ENCODE measurements around the gene CNGB1.

GRCh38 chr16:57892447-57893096 lies 78.4 kb downstream of the CNGB1 start:
- TF ChIP-seq CTCF (IDR thresholded peaks at IDR 0.05) (no peak), E2F4 (CRISPR knock-in tag; IDR thresholded peaks at IDR 0.05; ENCODE audit: borderline replicate concordance, low read depth) (no peak), ATF3 (CRISPR knock-in tag; conservative IDR thresholded peaks at IDR 0.05) (no peak), CREB1 (CRISPR knock-in tag; IDR thresholded peaks at IDR 0.05) (no peak), PRDM15 (CRISPR knock-in tag; IDR thresholded peaks at IDR 0.05) (no peak), FOXP4 (CRISPR knock-in tag; IDR thresholded peaks at IDR 0.05) (no peak), STAT6 (CRISPR knock-in tag; conservative IDR thresholded peaks at IDR 0.05; ENCODE audit: low read depth) (no peak), FOXP1 (CRISPR knock-in tag; IDR thresholded peaks at IDR 0.05; ENCODE audit: borderline replicate concordance) (no peak), ELF4 (CRISPR knock-in tag; IDR thresholded peaks at IDR 0.05; ENCODE audit: low read depth) (no peak), ZNF425 (CRISPR knock-in tag; conservative IDR thresholded peaks at IDR 0.05) (no peak), ZNF423 (CRISPR knock-in tag; IDR thresholded peaks at IDR 0.05) (no peak), KAT7 (CRISPR knock-in tag; IDR thresholded peaks at IDR 0.05; ENCODE audit: borderline replicate concordance) (no peak), ZNF263 (CRISPR knock-in tag; IDR thresholded peaks at IDR 0.05; ENCODE audit: low read depth) (no peak)

Measured in WTC11 (cell line).